K562 (cell line): ENCODE data around the gene PNPLA7. TPM values are rescaled to one million over a fixed set of nuclear protein-coding genes. Genes with fewer than 3 reads are reported as not detected.

ENCODE experiments used
- BHLHE40 ChIP-seq: IDR thresholded peaks from 2 replicates; pipeline ENCODE4 v1.6.1; 2011; ENCODE audit warnings: low read length, improper control_type of control experiment
- CHD4 ChIP-seq: fragments of 200-600 bp; sonication (generic); IDR thresholded peaks from 3 replicates; pipeline ENCODE4 v1.6.1; 2012; ENCODE audit warnings: low read depth, mild to moderate bottlenecking, mixed read lengths, low read length, inconsistent platforms; ENCODE audit not compliant: insufficient read depth, insufficient replicate concordance, poor library complexity, severe bottlenecking
- KAT2B ChIP-seq: IDR thresholded peaks from one replicate; pipeline ENCODE4 v1.6.1; 2012; ENCODE audit warnings: low read depth, mild to moderate bottlenecking, control low read depth, inconsistent platforms, low read length, moderate library complexity
- NCOA4 ChIP-seq: fragments of 450-650 bp; IDR thresholded peaks from 2 replicates; pipeline ENCODE4 v1.6.1; 2018; ENCODE audit warnings: mild to moderate bottlenecking; ENCODE audit not compliant: partially characterized antibody
- SMAD2 ChIP-seq: fragments of 150-350 bp; IDR thresholded peaks from 2 replicates; pipeline ENCODE4 v1.6.1; 2014; ENCODE audit warnings: low read depth, mild to moderate bottlenecking, low read length
- TCFL5 ChIP-seq: fragments of 250-450 bp; sonication (Bioruptor Pico); conservative IDR thresholded peaks from 2 replicates; pipeline ENCODE4 v1.6.1; 2021; ENCODE audit warnings: mild to moderate bottlenecking, moderate library complexity, matching md5 sums
- ZBTB33 ChIP-seq: sonication (generic); formaldehyde crosslinking; IDR thresholded peaks from 2 replicates; pipeline ENCODE4 v1.8.1; 2023; ENCODE audit warnings: mild to moderate bottlenecking, missing genetic modification reagents
- polyA plus RNA-seq, 8 experiments: library from polyadenylated mRNA; depleted of rRNA in 4 of 8; stranded (reverse) in 5 of 8; unstranded in 3 of 8; fragments of >200 nt; fragmentation: Nextera tagmentation in 2 of 8; fragmentation: Illumina TruSeq in 1 of 8; extraction: Ambion mirVana in 2 of 8; extraction: Trizol in 1 of 8; gene quantifications; 2 replicates each; pipeline versions ENCODE4 v1.2.1 to v1.2.3, GENCODE V29; 2011 to 2014; ENCODE audit warnings: inconsistent platforms in 1 of 8, missing spikeins in 1 of 8
- total RNA-seq, 7 experiments: library from RNA; depleted of rRNA in 6 of 7; stranded (reverse); fragments of >200 nt in 6 of 7; fragmentation: Illumina TruSeq in 2 of 7; extraction: Trizol in 2 of 7; gene quantifications; 2 replicates each; pipeline versions ENCODE4 v1.2.1 to v1.2.3, GENCODE V29; 2011 to 2021; ENCODE audit warnings: low replicate concordance in 1 of 7
- TF ChIP-seq, protein P1 (sequence below): fragments of 250-450 bp; sonication (Bioruptor Pico); IDR thresholded peaks from 2 replicates; pipeline ENCODE4 v1.4.0; 2020; ENCODE audit warnings: mild to moderate bottlenecking, moderate library complexity, borderline replicate concordance

The PNPLA7 gene
- total and polyA plus RNA-seq, 9 of the 15 experiments (the other 6 are each of a cell fraction or from before 2014, with no cell fraction given) = 0.01 to 0.85 (median 0.19) TPM; not detected in 1

- TF ChIP-seq, protein P1, sequence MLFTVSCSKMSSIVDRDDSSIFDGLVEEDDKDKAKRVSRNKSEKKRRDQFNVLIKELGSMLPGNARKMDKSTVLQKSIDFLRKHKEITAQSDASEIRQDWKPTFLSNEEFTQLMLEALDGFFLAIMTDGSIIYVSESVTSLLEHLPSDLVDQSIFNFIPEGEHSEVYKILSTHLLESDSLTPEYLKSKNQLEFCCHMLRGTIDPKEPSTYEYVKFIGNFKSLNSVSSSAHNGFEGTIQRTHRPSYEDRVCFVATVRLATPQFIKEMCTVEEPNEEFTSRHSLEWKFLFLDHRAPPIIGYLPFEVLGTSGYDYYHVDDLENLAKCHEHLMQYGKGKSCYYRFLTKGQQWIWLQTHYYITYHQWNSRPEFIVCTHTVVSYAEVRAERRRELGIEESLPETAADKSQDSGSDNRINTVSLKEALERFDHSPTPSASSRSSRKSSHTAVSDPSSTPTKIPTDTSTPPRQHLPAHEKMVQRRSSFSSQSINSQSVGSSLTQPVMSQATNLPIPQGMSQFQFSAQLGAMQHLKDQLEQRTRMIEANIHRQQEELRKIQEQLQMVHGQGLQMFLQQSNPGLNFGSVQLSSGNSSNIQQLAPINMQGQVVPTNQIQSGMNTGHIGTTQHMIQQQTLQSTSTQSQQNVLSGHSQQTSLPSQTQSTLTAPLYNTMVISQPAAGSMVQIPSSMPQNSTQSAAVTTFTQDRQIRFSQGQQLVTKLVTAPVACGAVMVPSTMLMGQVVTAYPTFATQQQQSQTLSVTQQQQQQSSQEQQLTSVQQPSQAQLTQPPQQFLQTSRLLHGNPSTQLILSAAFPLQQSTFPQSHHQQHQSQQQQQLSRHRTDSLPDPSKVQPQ (CRISPR knock-in tag) = no peak
- TF ChIP-seq SMAD2 (no peak), CHD4 (no peak), BHLHE40 (peak; percentile 52), TCFL5 (CRISPR knock-in tag) (no peak), ZBTB33 (peak; percentile 79), NCOA4 (no peak), KAT2B (no peak)
Observed at GRCh38 chr9:137454597-137455358, 95.4 kb downstream of the PNPLA7 start (continued).
